ENCODE results near the gene TTLL11. TPM values are rescaled to one million over a fixed set of nuclear protein-coding genes. Genes with fewer than 3 reads are reported as not detected.

The TTLL11 gene
- total RNA-seq, 1 donor from 2014 or later, result 0.75 TPM

DNA sequence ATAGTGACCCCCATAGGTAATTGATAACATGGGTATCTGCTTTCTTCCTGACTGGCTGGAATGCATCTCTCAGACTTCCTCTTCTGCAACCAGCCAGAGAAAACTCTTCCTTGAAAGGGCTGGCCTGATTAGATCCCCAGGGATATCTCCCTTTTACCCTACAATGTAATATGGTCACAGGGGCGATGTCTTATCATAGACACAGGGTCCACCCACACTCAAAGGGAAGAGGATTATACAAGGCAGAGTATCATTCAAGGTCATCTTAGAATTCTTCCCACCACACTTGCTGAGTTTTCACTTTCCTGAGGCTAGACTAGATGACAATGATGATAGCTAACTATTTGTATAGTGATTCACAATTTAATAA lies 33.2 kb downstream of the TTLL11 start:
- Histone ChIP-seq H3F3A (ENCODE audit: low read depth) (no peaks in the 10 kb centered on the region), H3K27me3 (no peaks in the 10 kb centered on the region), H3K4me1 (no peaks in the 10 kb centered on the region), H3K4me2 (no peak overlapping the region), H3K9ac (no peak overlapping the region), H4K20me1 (ENCODE audit: low read depth) (peaks cover 14% of the 10 kb centered on the region), H3K27ac (no peak overlapping the region), H3K36me3 (no peaks in the 10 kb centered on the region), H3K79me2 (ENCODE audit: low read depth) (no peaks in the 10 kb centered on the region), H3K9me3 (ENCODE audit: low read depth) (no peaks in the 10 kb centered on the region), H3K4me3 (no peak overlapping the region), H2AFZ (replicated peaks) (no peak overlapping the region)
- Mint-ChIP-seq H3K9me3 (no peaks in the 10 kb centered on the region), H3K27me3 (ENCODE audit: insufficient read depth, low read depth) (peaks cover 2% of the 10 kb centered on the region), H3K27ac (no peak overlapping the region), H3K4me3 (no peak overlapping the region), H3K4me1 (peaks cover 3% of the 10 kb centered on the region), H3K36me3 (no peaks in the 10 kb centered on the region)
- no peak for DNase-seq (ENCODE audit: low spot score)
- TF ChIP-seq, protein P1, sequence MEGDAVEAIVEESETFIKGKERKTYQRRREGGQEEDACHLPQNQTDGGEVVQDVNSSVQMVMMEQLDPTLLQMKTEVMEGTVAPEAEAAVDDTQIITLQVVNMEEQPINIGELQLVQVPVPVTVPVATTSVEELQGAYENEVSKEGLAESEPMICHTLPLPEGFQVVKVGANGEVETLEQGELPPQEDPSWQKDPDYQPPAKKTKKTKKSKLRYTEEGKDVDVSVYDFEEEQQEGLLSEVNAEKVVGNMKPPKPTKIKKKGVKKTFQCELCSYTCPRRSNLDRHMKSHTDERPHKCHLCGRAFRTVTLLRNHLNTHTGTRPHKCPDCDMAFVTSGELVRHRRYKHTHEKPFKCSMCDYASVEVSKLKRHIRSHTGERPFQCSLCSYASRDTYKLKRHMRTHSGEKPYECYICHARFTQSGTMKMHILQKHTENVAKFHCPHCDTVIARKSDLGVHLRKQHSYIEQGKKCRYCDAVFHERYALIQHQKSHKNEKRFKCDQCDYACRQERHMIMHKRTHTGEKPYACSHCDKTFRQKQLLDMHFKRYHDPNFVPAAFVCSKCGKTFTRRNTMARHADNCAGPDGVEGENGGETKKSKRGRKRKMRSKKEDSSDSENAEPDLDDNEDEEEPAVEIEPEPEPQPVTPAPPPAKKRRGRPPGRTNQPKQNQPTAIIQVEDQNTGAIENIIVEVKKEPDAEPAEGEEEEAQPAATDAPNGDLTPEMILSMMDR (IDR thresholded peaks at IDR 0.05), result no peak
- no peak for TF ChIP-seq EZH2 (IDR thresholded peaks at IDR 0.05)
- no peak for TF ChIP-seq EZH2phosphoT487 (IDR thresholded peaks at IDR 0.05)

DNA sequence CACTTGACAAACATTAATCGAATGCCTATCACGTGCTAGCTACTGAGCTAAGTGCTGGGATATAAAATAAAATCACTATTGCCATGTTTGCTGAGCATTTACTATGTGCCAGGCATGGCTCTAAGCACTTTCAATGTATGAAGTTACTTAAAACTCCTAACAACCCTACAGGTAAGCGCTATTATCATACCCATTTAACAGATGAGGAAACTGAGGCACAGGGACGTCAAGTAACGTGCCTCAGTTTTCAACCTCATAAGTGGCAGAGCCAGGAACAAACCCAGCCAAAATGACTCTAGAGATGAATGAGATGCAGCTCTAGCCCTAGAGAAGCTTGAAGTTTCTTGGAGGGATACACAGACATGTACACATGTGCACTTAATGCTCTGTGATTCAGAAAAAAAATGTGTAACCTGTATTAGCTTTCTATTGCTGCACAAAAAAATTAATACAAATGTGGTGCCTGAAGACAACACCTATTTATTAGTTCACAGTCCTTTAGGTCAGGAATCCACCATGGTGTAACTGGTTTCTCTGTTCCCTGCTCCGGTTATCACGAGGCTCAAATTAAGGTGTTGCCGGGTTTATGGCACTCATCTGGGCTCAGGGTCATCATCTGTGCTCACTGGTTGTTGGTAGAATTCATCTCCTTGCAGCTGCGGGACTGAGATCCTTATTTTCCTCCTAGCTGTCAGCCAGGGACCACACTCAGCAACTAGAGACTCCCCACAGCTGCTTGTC lies 33.7 kb downstream of the TTLL11 start:
- Histone ChIP-seq H3K4me2 (no peak overlapping the region), H3F3A (ENCODE audit: low read depth) (no peaks in the 10 kb centered on the region), H3K27ac (no peak overlapping the region), H3K9ac (no peak overlapping the region), H2AFZ (replicated peaks) (no peak overlapping the region), H3K27me3 (no peaks in the 10 kb centered on the region), H3K9me3 (ENCODE audit: low read depth) (no peaks in the 10 kb centered on the region), H3K36me3 (no peaks in the 10 kb centered on the region), H3K79me2 (ENCODE audit: low read depth) (no peaks in the 10 kb centered on the region), H3K4me3 (no peak overlapping the region), H4K20me1 (ENCODE audit: low read depth) (peaks cover 14% of the 10 kb centered on the region), H3K4me1 (no peaks in the 10 kb centered on the region)
- TF ChIP-seq EZH2phosphoT487 (IDR thresholded peaks at IDR 0.05), result no peak
- no peak for TF ChIP-seq EZH2 (IDR thresholded peaks at IDR 0.05)
- TF ChIP-seq, protein P1 (IDR thresholded peaks at IDR 0.05), result no peak
- Mint-ChIP-seq H3K27ac (no peak overlapping the region), H3K36me3 (no peaks in the 10 kb centered on the region), H3K27me3 (ENCODE audit: insufficient read depth, low read depth) (peaks cover 2% of the 10 kb centered on the region), H3K4me3 (no peak overlapping the region), H3K9me3 (no peaks in the 10 kb centered on the region), H3K4me1 (peaks cover under 1% of the 10 kb centered on the region)
- no peak for DNase-seq (ENCODE audit: low spot score)

DNA sequence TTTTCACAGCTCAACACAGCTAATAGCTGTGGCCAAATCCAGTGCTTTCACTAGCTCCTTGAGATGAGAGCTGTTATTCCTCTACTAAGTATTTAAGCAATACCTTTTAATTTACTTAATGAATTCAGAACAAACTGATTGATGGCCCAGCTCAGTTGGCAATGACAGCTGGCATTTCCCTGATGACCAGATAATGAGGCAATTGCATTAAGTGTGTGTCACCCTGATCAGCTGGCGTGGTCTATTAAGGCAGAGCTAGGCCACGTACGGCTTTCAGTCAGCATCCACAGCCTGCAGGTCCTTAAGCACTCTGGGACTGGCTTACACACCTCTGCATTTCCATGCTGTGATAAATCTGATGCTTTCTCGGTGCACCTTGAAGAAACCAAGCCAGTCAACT lies 34.4 kb downstream of the TTLL11 start:
- Mint-ChIP-seq H3K9me3 (no peaks in the 10 kb centered on the region), H3K27me3 (ENCODE audit: insufficient read depth, low read depth) (peaks cover 2% of the 10 kb centered on the region), H3K36me3 (no peaks in the 10 kb centered on the region), H3K4me1 (no peaks in the 10 kb centered on the region), H3K4me3 (no peak overlapping the region), H3K27ac (no peak overlapping the region)
- H3K9me3 ChIP-seq (ENCODE audit: low read depth), result no peaks in the 10 kb centered on the region
- no peak overlapping the region for H3K9ac ChIP-seq
- H4K20me1 ChIP-seq (ENCODE audit: low read depth), result peaks cover 14% of the 10 kb centered on the region
- H3F3A ChIP-seq (ENCODE audit: low read depth), result no peaks in the 10 kb centered on the region
- no peak overlapping the region for H3K27ac ChIP-seq
- no peaks in the 10 kb centered on the region for H3K4me1 ChIP-seq
- H3K36me3 ChIP-seq, result no peaks in the 10 kb centered on the region
- no peak overlapping the region for H3K4me3 ChIP-seq
- no peak overlapping the region for H2AFZ ChIP-seq (replicated peaks)
- H3K4me2 ChIP-seq, result no peak overlapping the region
- DNase-seq (ENCODE audit: low spot score), result no peak
- TF ChIP-seq EZH2phosphoT487 (IDR thresholded peaks at IDR 0.05) (no peak), EZH2 (IDR thresholded peaks at IDR 0.05) (no peak)
- TF ChIP-seq, protein P1 (IDR thresholded peaks at IDR 0.05), result no peak
- no peaks in the 10 kb centered on the region for H3K27me3 ChIP-seq
- no peaks in the 10 kb centered on the region for H3K79me2 ChIP-seq (ENCODE audit: low read depth)

Data from neural progenitor cell (in vitro differentiated cells).